GM18873 (cell line): ENCODE data around the gene CNOT6.
"Not testable (repeated sequence)": the region's sequence is repeated elsewhere in the genome, so short reads cannot be mapped to it uniquely, and the experiment has no call there.

Experiments used
- ATAC-seq: cut with Tn5 transposase; IDR thresholded peaks from one replicate; pipeline ENCODE4 v1.9.1; 2021; ENCODE audit warnings: mild to moderate bottlenecking, moderate library complexity, moderate number of reproducible peaks; ENCODE audit not compliant: unreplicated experiment, low FRiP score

The CNOT6 gene

GRCh38 chr5:180470966-180471582 lies 23.1 kb upstream of the CNOT6 start:
- no peak for ATAC-seq

DNA sequence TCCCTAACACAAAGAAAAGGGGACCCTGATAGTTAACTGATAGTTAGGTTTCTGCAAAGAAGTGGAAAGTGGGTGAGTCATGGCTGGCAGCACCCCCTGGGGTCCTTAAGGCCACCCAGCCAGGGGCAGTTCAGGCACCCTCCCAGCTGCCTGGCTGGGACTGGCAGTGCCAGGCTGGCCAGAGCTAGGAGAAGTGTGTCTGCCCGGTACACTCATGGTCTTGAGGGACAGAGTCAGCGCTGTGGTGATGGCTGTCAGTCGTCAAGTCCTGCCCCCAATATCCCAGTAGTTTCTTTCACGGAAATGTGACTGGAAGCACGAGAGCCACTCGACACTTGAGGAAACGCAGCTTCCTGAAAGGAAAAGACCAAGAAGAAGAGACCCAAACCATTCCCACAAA lies 22.3 kb upstream of the CNOT6 start:
- no peak for ATAC-seq

GRCh38 chr5:180472269-180472668 lies 21.9 kb upstream of the CNOT6 start:
- no peak for ATAC-seq

GRCh38 chr5:180473386-180473785 lies 20.8 kb upstream of the CNOT6 start:
- ATAC-seq = not testable (repeated sequence)

- no peak for ATAC-seq
These were observed 19.6 kb upstream of the CNOT6 start for GRCh38 chr5:180474569-180474968.

GRCh38 chr5:180475969-180476524 lies 18.1 kb upstream of the CNOT6 start:
- ATAC-seq = not testable (repeated sequence)

DNA sequence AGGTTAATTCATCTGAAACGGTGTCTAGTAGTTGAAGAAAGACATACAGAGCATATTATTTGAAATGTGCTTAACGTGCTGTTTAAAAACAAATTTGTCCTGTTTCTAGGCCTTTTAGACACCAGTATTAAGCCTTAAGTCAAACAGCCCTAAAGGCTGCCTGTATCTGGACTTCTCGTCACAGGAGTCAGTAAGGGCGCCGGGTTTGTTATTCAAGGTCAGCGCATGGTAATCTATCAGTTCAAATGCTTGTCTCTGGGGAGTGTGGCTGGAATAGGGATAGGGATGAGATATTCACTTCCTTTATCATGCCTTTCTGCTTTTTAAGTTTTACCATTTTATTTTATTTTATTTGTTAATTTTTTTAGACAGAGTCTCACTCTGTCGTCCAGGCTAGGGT lies 9.4 kb upstream of the CNOT6 start:
- ATAC-seq = no peak

DNA sequence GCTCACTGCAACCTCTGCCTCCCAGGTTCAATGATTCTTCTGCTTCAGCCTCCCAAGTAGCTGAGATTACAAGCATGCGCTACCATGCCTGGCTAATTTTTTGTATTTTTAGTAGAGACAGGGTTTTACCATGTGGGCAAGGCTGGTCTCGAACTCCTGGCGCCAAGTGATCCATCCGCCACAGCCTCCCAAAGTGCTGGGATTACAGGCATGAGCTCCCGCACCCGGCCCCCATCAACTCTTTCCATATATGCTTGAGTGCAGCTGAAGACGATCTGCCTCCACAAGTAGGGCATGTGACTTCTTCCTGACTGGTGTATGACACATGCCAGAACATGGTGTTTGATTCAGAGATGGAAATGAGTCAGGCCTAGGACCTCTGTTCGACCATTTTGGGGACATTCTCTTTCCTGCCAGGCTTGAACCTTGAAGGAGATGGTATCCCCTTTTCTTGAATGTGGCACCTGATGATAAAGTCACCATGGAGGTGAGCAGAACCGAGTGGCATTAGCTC lies 7.5 kb upstream of the CNOT6 start:
- ATAC-seq = no peak

- no peak for ATAC-seq
These were observed 6.6 kb upstream of the CNOT6 start for GRCh38 chr5:180487556-180487955.

DNA sequence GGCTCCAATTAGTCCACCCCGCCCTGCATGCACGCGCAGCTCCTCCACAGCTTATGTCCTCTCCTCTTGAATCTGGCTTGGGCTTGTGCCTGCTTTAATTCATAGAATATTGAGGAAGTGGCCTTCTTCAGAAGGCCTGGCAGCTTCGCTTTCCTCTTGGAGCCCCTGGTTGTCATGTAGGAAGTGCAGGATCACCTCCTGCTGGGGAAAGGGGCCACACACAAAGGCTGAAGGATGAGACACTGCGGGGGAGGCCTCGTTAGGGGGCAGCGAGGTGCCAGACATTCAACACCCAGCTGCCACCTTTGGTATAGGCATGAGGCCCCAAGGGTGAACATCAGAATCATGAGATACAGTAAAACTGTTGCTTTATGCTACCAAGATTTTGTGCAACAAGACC lies 2.7 kb upstream of the CNOT6 start:
- no peak for ATAC-seq

DNA sequence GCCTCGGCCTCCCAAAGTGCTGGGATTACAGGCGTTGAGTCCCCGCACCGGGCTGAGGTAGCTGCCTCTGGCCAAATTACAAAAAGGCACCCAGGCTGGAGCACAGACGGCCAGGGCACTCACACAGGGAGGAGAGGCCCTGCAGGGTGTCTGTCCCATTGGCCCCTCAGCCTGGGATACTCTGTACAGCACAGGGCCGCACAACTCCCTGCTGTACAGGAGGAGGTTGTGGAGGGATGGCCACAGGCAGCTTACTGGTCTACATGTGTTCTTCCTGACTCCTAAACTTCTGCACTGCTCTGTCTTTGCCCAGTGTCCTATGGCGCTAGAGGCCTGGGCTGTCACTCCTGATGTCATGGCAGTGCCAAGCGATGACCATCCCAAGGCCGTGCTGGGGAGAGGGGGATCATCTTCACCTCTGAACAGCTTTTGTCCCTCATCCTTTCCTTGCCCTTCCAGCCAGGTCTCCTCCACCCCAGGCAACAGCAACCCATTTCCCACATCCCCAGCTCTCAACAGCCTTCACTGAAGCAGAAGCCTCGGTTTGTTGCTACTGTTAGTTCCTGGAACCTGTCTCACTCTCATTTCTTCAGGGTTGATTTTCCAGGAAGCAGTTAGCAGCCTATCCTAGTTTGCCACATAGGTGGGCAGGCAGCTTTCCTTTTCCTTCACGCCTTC lies 1.8 kb upstream of the CNOT6 start:
- ATAC-seq = no peak

DNA sequence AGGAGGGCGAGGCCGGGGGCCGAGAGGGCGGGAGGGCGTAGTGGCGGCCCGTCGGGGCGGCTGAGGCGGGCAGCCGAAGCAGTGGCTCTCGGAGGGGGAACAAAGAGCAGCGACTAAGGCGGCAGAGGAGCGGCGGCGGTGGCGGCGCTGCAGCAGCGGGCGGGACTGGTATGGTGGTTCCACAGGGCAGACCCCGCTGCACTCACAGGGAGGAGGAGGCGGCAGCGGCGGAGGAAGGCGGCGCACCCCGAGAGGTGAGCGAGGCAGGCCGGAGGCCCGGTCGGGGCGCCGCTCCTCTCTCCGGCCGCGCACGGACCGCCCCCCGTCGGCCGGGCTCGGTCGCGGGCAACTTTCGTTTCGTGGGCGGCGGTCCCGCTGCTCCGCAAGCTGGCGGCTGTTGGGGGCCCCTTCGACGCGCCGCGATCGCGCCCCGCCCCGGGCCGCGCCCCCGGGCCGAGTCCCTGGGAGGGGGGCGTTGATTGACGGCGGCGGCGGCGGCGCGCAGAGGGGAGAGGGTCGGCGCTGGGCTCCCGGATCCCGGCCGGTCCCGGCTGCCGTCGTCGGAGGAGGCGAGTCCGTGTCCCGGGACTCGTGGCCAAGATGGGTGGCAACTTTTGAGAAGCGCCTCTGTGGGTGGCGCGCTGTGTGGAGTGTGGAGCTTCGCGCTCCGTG lies 467 bp downstream of the CNOT6 start:
- peak; percentile 35 for ATAC-seq

GRCh38 chr5:180495292-180495691 lies 1.1 kb downstream of the CNOT6 start:
- ATAC-seq = no peak

DNA sequence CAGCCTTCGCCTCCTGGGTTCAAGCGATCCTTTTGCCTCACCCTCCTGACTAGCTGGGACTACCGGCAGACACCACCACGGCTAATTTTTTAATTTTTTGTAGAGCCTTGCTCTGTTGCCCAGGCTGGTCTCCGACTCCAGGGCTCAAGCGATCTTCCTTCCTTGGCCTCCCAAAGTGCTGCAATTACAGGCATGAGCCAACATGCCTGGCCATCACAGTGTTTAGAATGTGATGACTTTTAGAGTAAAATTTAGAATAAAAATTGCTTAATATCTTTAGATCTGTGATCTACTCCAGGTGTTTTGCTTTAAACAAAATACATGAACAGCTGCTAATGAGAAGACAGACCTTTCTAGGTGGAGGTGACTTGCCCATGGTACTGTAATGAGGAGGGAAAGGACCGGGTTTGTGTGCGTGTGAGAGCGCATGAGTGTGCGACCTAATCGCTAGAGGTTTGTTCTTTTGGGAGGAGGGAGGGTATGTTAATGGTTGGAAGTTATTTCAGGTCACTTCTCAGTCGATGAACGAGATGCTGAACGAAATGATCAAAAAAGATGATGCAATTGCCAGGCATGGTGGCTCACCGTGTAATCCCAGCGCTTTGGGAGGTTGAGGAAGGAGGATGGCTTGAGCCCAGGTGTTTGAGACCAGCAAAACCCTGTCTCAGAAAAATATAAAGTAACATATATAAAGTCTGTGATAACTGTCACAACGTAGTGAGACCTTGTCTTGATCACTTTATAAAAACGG lies 2.0 kb downstream of the CNOT6 start:
- ATAC-seq = no peak

GRCh38 chr5:180496806-180497205 lies 2.6 kb downstream of the CNOT6 start:
- ATAC-seq = not testable (repeated sequence)

- ATAC-seq = not testable (repeated sequence)
These were observed 3.7 kb downstream of the CNOT6 start for GRCh38 chr5:180497865-180498264.

- ATAC-seq = no peak
These were observed 4.2 kb downstream of the CNOT6 start for GRCh38 chr5:180498378-180498777.

DNA sequence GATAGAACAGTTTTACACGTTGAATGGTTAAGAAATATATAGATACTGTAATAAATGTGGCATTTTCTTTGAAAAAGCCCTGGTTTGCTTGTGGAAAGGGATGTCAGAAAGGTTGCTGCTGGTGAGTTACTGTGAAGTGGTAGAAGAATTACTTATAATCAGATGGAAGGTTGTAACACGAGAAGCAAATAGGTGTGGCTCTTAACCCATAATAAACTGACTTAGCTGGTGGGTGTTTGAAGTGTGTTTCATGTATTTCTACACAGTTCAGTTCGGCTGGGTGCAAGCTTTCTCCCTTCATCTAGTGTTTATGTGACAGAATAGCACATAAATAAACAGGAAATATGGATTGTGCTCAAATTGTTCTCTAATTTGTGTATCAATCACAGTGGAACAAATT lies 5.5 kb downstream of the CNOT6 start:
- no peak for ATAC-seq

GRCh38 chr5:180500300-180500699 lies 6.1 kb downstream of the CNOT6 start:
- not testable (repeated sequence) for ATAC-seq

GRCh38 chr5:180507661-180508060 lies 13.5 kb downstream of the CNOT6 start:
- no peak for ATAC-seq

GRCh38 chr5:180515294-180515693 lies 21.1 kb downstream of the CNOT6 start:
- no peak for ATAC-seq
